Astrocyte of the spinal cord (primary cell): ENCODE data around the gene HEXIM2.

Source experiments
- DNase-seq: peaks from one replicate; pipeline ENCODE4 v3.0.0; 2011; ENCODE audit warnings: low read depth, low spot score
- H3K4me3 ChIP-seq: 2 replicates; pipeline ENCODE4 v1.5.1; 2011; ENCODE audit warnings: low read depth, mild to moderate bottlenecking, low read length, moderate library complexity
- CTCF ChIP-seq: IDR thresholded peaks from 2 replicates; pipeline ENCODE4 v1.5.1; 2012; ENCODE audit warnings: low read depth, mild to moderate bottlenecking, low read length, inconsistent platforms
- in situ Hi-C: cut with HindIII; loops from 2 replicates; pipeline ENCODE4 v1.10.0; 2017; ENCODE audit warnings: low sequenced_read_pairs

HEXIM2 gene

GRCh38 chr17:45131616-45132319 is 29.9 kb upstream of the HEXIM2 start:
- TF ChIP-seq CTCF = peak; percentile 85
- DNase-seq = no peak
- peak overlapping the region; percentile 87 for H3K4me3 ChIP-seq
- in situ Hi-C loops = no loop called here

- in situ Hi-C loops = no loop called here
Measured at GRCh38 chr17:45132320-45132571, 29.4 kb upstream of the HEXIM2 start, which contains the start of gene PLCD3. TSS of gene PLCD3 (minus strand) at chr17:45132515. CDS start at chr17:45132410, 105 bp downstream.

GRCh38 chr17:45132572-45133463 is 28.9 kb upstream of the HEXIM2 start:
- peak; percentile 74 for DNase-seq
- in situ Hi-C loops = no loop called here
- TF ChIP-seq CTCF = peak; percentile 89
- peak overlapping the region; percentile 87 for H3K4me3 ChIP-seq

More at GRCh38 chr17:45132320-45132571, 29.4 kb upstream of the HEXIM2 start, which contains the start of gene PLCD3:
- peak within 1 kb of the TSS; percentile 87 for H3K4me3 ChIP-seq
- DNase-seq = no peak
- TF ChIP-seq CTCF = no peak

GRCh38 chr17:45135192-45135977 is 26.3 kb upstream of the HEXIM2 start, which contains the start of gene ACBD4:
TSS of gene ACBD4 (plus strand) at chr17:45135687. CDS start at chr17:45136145, 458 bp downstream.
- peak within 1 kb of the TSS; percentile 58 for H3K4me3 ChIP-seq
- peak; percentile 100 for TF ChIP-seq CTCF
- in situ Hi-C loops = no loop called here
- DNase-seq = peak; percentile 97

- TF ChIP-seq CTCF = no peak
- peak overlapping the region; percentile 58 for H3K4me3 ChIP-seq
- in situ Hi-C loops = no loop called here
- DNase-seq = no peak
Measured at GRCh38 chr17:45135978-45136791, 25.5 kb upstream of the HEXIM2 start.
